Measurements from ENCODE around the gene DYRK1A. TPM values are rescaled to one million over a fixed set of nuclear protein-coding genes. Genes with fewer than 3 reads are reported as not detected.
A peak's percentile ranks its signal among the peaks of the same experiment; 100 is the strongest.
"Not testable (repeated sequence)": the region's sequence is repeated elsewhere in the genome, so short reads cannot be mapped to it uniquely, and the experiment has no call there.

DYRK1A gene
- polyA plus RNA-seq (2013, experiment 1 of 2; ENCODE audit: insufficient read length): 19.1 TPM
- polyA plus RNA-seq (2013, experiment 2 of 2; ENCODE audit: insufficient read length): 20.5 TPM

DNA sequence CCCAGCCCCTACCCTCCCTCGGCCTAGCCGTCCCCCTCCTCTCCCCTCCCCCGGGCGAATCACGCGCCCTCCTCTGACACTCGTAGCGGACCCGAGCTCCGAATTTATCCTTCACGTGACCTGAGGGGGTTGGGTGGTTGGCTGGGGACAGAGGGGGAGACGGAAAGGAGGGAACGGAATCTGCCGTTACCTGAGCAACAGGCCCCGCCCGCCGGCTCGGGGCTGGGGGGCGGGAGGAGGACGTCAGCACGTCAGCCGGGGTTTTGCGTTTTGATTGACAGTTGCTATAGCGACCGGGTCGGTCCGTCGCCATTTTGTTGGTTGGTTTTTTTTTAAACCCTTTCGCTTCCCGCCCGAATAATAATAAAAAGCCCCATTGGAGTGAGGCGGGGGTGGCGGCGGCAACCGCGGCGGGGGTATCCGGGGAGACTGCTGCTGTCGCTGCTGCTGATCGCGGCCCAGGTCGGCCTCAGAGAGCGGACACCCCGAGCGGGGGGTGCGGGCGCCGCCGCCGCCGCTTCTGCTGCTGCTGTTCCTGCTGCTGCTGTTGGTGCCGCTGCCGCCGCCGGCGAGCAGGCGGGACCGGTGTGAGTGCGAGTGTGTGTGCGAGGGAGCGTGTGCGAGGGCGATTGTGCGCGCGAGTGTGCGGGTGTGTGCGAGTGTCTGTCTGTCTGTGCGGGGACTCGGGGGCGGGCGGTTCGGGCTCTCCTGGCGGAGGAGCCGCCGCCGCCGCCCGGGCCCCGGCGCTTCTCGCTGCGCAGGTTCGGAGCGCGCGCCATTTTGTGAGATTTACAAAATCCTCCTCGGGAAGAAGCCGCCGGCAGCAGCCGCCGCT, at the start of gene DYRK1A:
TSS of gene DYRK1A (plus strand) at position 292 of the 835 bp plus-strand sequence. CDS start 53,602 bp downstream, outside the sequence.
- DNase-seq: peak; percentile 100

DNA sequence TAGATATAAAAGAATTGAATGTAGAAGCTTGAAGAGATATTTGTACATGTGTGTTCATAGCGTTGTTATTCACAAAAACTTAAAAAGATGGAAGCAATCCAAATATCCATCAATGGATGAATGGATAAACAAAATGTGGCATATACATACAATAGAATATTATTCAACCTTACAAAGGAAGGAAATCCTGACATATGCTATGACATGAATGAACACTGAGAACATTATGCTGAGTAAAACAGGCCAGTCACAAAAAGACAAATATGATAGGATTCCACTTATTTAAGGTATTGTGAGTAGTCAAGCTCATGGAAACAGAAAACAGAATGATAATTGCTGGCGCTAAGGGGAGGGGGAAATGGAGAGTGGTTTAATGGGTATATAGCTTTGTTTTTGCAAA, 47.0 kb upstream of the DYRK1A start:
- no peak for DNase-seq

DNA sequence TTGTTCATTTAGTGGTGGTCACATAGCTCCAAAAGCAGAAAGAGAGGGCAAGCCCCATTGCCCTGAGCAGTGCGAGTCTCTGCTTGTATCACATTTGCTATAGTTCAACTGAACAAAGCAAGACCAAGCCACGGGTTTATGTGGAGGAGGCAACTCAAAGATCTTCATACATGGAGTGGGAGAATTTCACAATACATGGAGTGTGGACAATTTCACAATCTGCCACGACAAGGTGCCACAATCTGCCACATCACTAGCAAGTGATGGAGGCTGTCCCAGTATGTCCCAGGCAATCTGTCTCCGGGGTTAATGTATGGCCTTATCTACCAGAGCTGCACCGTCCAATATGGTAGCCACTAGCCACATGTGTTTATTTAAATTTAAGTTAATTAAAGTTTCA, 44.5 kb upstream of the DYRK1A start:
- no peak for DNase-seq

DNA sequence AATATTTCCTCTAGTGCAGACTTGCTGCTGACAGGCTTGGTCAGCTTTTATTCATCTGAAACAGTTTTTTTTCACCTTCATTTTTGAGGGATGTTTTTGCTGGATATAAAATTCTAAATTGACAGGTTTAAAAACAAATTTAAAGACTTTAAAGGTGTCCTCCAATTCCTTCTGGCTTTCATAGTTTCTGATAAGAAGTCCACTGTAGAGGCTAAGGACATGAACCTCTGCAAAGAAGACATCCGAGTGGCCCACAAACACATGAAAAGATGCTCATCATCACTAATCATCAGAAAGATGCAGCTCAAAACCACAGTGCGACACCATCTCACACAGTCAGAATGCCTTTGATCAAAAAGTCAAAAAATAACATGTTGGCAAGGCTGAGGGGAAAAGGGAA, 42.0 kb upstream of the DYRK1A start:
- DNase-seq: no peak

DNA sequence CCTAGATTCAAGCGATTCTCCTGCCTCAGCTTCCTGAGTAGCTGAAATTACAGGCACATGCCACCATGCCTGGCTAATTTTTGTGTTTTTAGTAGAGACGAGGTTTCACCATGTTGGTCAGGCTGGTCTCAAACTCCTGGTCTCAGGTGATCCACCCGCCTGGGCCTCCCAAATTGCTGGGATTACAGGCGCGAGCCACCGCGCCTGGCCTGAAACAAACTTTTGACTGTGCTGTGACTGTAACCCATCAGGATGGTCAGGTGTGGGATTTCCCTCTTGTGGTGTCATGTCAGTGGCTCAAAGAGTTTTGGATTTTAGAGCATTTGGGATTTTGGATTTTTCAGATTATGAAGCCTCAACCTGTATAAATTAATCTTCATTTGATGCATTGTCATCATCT, 38.4 kb upstream of the DYRK1A start:
- not testable (repeated sequence) for DNase-seq

DNA sequence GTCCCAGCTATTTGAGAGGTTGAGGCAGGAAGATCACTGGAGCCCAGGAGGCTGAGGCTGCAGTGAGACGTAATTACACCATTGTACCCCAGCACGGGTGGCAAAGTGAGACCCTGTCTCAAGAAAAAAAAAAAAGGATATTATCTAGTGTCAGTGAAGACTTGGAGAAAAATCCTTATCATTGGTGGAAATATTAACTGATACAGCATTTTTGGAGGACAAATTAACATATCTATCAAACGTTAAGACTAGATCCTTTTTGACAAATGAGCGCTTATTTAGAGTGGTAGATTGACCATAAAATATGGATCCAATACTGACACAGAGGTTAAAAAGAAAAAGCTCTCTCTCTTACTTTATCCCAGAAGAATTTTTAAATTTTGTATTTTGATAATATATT, 35.2 kb upstream of the DYRK1A start:
- no peak for DNase-seq

DNA sequence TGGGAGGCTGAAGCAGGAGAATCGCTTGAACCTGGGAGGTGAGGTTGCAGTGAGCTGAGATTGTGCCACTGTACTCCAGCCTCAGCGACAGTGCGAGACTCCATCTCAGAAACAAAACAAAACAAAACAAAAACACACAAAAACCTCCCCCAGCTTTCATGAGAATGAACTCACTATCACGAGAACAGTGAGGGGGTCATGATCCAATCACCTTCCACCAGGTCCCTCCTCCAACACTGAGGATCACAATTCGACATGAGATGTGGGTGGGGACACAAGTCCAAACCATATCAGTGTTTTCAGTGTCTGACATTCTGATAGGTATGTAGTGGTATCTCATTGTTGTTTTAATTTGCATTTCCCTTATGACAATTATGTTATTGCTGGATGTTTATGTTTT, 31.5 kb upstream of the DYRK1A start:
- DNase-seq: no peak

DNA sequence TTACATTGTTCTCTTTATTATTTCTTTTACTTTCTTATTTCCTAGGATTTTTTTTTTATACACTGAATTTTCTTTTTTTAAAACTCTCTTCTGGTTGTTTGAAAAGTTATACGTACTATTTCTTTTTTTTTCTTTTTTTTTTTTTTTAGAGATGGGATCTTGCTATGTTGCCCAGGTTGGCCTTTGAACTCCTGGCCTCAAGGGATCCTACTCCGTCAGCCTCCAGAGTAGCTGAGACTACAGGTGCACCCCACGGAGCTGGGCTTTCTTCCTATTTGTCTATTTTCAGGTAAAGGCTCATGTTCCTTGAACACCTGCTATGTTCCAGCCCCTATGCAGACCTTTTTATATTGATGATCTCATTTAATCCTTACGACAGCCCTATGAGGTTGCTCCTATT, 29.4 kb upstream of the DYRK1A start:
- no peak for DNase-seq

DNA sequence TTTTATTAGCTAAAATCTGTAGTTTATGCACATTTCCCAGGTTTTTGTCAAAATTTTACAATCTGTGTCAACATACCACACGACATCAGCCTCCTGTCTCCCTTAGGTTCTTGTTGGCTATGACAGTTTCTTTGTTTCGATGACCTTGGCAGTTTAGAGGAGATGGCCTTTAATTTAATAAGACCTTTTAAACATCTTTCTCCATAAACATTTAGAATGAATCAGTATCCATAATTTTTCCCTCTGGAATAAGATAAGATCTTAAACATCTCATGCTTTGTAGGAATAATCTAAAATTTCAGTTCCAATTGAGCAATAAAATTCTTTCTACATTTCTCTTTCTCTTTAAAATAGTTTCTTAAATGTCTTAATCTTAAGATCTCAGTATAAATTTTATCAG, 28.7 kb upstream of the DYRK1A start:
- no peak for DNase-seq

DNA sequence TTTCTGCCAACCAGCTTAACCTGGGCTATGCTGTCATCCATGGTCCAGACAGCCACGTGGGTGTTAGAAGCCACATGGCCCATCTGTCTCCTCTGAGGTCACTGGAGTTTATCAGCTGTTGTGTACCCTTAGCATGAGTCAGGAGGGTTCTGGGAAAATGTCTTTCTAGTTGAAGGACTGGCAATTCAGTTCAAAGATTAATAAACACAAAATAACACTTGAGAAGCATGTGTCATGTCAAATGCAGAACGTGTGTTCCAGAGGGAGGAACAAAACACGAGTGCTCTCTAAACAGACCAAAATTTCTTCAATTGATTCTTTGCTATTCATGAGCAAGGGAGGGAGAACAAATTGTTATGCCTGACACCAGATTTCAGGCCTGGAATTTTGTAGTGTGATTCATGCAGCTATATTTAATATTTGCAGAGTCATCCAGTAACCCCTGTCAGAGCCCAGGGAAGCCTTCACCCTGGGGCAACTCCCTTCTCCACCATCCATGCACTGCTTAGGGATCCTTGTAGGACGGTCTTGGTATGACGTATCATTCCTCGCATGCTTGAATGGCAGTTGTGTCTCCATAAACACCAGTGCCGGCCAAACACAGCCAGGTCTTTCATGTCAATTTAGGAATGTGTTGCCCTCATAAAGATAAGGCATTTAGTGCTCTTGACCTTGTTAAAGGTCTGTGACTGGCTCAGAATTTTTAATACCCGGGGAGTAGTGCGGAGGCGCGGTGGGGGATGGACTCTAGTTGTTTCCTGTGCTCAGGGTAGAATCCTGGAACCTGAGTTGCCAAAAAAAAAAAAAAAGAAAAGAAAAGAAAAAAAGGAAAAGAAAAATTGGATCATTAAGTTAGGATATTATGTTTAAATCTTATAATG, 27.7 kb upstream of the DYRK1A start:
- DNase-seq: peak; percentile 97

DNA sequence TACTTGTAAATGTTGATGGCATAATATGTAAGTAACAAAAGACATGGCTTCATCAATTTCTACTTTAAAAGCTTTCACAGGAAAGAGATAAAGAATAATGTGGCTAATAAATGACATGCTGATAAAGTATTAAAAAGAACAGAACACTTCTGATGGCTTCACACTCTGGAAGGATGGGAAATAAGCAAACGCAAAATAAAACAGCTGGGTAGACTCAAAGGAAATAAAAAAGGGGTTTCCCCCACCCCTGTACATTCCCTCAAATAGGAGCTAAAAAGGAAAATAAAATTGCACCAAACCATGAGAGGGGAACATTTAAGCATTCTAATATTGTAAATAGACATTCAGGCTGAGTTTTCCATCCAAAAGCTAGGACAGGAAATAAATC, 27.0 kb upstream of the DYRK1A start:
- no peak for DNase-seq

DNA sequence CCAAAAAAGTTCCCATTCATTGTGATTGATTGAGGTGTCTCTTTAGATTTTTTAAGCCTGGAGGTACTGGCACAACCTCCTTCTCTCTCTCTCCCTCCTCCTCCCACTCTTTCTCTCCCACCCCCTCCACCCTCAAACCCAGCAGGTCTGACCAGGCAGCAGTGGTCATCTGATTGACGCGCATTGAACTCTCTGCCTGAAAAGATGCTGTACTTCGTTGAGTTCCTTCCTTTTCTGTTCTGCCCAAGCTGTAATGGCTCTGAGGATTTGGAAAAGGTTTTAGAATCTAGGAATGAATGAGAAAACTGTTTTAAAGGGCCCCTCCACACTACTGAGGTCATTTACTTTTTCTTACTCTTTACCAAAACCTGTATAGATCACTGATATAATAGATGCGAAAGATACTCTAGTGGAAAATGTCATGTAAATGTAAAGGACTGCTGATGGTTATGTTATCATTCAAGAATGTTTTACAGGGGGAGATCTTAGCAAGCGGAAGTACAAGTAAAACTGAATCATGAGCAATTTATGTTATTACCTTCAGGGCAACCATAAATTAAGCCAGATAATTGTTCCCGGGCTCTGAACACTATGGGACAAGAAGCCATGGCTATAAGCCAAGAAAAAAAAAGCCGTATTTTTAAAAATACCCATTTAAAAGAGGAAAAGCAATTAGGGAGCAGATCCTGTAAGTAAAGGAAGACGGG, 25.2 kb upstream of the DYRK1A start:
- no peak for DNase-seq

DNA sequence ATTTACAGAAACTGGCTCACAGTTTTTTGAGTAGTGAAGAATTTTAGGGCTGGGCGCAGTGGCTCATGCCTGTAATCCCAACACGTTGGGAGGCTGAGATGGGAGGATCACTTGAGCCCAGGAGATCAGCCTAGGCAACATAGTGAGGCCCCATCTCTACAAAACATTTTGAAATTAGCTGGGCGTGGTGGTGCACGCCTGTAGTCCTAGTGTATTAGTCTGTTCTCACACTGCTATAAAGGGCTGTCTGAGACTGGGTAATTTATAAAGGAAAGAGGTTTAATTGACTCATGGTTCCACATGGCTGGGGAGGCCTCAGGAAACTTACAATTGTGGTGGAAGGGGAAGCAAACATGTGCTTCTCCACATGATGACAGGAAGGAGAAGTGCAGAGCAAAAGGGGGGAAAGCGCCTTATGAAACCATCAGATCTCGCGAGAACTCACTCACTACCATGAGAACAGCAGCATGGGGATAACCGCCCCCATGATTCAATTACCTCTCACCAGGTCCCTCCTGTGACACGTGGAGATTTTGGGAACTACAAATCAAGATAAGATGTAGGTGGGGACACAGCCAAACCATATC, 24.4 kb upstream of the DYRK1A start:
- DNase-seq: no peak

DNA sequence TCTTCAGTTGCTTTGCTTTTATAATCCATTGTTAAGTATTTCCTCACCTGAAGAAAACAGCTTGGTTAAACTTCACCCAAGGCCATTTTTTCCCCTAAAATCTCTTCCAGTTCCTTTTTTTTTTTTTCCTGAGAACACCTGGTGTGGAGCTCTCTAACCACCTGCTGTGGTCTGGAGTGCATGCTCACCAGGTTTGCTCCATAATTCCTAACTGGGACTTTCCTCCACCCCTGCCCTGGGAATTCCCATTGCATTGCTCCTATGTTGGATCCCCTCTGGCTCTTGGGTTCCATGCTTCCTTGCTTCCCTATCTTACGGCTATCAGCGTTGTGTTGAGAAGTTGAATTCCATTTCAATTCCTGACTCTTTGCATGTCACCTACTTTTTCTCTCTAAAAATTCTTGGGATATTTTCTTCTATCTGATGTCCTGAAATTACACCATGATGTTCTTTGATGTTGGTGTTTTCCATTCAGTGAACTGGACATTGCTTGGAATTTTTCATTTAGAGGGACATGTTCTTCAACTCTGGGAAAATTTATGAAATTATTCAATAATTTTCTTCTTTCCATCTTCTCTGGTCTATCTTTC, 19.6 kb upstream of the DYRK1A start:
- DNase-seq: no peak

DNA sequence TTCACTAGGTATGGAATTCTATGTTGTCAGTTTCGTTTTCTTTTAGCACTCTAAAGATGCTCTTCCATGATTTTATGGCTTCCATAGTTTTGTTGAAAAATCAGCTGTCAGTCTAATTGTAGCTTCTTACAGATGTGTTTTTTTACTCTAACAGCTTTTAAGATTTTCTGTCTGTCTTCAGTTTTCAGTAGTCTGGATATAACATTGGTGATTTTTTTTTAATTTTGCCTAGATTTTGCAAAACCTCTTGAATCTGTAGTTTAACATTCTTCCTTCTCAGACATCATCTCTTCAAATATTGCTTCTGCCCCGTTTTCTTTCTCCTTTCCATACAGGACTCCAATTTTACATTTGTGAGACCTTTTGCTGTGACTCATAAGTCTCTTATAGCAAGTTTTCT, 17.9 kb upstream of the DYRK1A start:
- no peak for DNase-seq

DNA sequence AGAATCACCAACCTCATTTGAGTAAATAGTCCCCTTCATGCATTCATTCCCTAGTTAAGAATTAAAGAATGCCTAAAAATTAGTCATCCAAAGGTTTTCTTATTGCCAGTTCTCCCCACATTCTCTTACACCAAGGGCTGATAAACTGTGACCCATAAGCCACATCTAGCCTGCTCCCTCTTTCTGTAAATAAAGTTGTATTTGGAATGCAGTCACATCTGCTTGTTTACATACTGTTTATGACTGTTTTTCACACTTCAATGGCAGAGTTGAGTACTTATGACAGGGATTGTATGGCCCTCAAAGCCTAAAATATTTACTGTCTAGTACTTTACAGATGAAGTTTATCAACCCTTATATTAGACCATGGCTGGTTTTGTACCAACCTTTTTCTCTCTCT, 16.1 kb upstream of the DYRK1A start:
- DNase-seq: no peak

DNA sequence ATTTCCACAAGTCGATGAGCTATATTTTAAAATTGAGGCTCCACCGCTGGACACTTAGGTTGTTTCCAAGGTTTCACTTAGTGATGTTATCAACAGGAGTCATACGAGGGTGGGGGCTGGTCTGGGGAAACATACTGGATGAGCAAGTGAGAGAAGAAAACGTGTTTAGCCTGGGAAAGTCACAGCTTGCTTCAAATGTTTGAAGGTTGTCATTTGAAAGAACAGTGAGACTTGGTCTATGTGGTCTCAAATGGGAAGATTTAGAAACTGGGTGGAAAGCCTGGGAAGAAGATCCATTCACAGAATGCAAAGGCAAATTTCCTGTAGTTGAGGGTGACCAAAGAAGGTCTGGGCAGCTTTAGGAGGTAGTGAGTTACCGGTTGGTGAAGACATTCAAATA, 9.9 kb upstream of the DYRK1A start:
- DNase-seq: no peak

DNA sequence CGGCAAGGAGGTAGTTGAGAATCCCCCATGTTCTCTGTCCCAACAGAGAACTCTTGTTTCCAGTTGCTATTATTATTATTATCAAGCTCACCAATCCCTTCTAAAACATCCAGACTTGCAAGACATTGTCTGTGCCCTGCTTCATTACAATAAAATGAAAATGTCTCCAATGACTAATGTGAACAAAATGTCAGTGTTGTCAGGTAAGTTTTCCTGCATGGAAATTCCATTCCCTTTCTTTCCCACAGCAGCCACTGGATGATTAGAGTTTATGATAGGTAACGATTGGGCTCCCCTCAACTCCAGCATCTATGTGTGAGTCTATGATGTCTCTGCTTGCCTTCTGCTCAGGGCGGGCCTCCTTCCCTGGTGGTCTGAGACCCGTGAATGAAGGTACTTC, 8.9 kb upstream of the DYRK1A start:
- DNase-seq: no peak

DNA sequence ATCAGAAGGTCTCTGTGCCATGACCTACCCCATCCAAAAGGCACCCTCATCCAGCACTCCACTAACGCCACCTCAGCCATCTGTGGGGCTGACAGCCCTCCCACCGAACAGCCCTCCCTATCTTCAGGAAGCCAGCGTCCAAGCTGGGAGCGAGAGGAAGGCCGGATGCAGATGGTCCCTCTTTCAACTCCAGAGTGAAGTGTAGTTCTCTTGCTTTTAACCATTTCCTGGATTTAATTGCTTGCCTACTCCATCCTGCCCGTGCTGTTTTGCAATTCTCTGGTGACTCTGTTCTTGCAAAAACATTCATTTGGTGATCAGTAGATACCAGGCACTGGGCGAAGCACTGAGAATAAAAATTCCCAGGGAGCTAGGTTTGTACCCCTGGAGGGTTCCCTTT, 8.2 kb upstream of the DYRK1A start:
- DNase-seq: peak; percentile 12

DNA sequence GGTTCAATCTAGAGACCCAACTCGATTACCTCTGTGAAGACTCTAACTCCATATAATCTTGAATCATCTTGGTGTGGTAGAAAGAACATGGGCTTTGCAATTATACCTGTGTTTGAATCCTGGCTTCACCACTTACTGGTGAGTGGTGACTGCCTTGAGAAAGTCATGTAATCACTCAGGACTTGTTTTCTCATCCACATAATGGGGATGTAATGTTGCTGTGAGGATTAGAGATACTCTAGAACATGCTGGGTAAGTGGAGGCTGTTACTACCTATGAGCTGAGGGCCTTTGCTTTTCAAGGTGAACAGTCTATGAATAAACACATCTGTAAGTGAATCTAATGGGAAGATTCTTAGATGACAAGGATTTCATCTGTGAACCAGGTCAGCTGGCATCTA, 2.6 kb upstream of the DYRK1A start:
- no peak for DNase-seq

DNA sequence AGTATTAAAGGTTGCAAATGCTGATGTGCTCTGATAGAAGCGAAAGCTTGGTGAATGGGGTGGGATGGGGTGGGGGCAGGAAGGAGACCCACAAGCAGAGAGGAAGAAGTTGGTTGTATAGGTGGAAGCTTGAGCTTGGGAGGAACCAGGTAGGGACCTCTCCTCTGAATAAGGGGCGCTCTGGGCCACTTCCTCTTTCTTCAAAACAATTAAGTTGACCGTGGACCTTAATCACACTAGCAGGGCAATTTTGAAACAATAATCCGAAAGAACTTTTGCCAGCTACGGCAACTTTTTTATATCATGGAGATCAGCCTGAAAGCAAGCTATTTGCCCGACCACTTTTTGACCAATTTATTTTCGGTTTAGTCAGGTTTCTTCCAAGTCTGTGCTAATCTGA, 1.9 kb upstream of the DYRK1A start:
- no peak for DNase-seq

Data from fibroblast of skin of scalp (primary cell).